Subcutaneous adipose tissue (tissue), 4 donors: ENCODE measurements around the gene HSD17B8. TPM values are rescaled to one million over a fixed set of nuclear protein-coding genes. Genes with fewer than 3 reads are reported as not detected.

Experiments used
- CTCF ChIP-seq: fragments of 450-650 bp; IDR thresholded peaks from one replicate; pipeline ENCODE4 v1.5.1; 2016; ENCODE audit warnings: low read depth, mild to moderate bottlenecking, control low read depth, antibody characterized with exemption, moderate library complexity
- total RNA-seq, 4 donors: library from RNA; depleted of rRNA; stranded (reverse); fragments of >200 nt; gene quantifications; one replicate each; pipeline ENCODE4 v1.1.0, GENCODE V29; 2016

Gene HSD17B8
- total RNA-seq, 4 donors from 2014 or later = 5.1 to 22.0 (median 16.2) TPM

GRCh38 chr6:33168284-33168601 lies 36.2 kb upstream of the HSD17B8 start:
- no peak for TF ChIP-seq CTCF

GRCh38 chr6:33168639-33169038 lies 35.8 kb upstream of the HSD17B8 start:
- TF ChIP-seq CTCF = no peak

GRCh38 chr6:33169291-33170175 lies 34.9 kb upstream of the HSD17B8 start:
- no peak for TF ChIP-seq CTCF

- TF ChIP-seq CTCF = no peak
These were observed 34.1 kb upstream of the HSD17B8 start for GRCh38 chr6:33170176-33171015.

GRCh38 chr6:33171016-33171879 lies 33.2 kb upstream of the HSD17B8 start:
- TF ChIP-seq CTCF = no peak

GRCh38 chr6:33171880-33172687 lies 32.4 kb upstream of the HSD17B8 start:
- TF ChIP-seq CTCF = no peak
